ENCODE data around the gene SMYD3.
A peak's percentile ranks its signal among the peaks of the same experiment; 100 is the strongest.

Gene SMYD3

GRCh38 chr1:246291127-246291526 is 216.0 kb downstream of the SMYD3 start:
- no peak for DNase-seq (ENCODE audit: low read depth)
- TF ChIP-seq CTCF (conservative IDR thresholded peaks at IDR 0.05; ENCODE audit: low read depth, low read length): no peak
- no peak overlapping the region for H3K4me3 ChIP-seq (ENCODE audit: low read depth, low read length)

DNA sequence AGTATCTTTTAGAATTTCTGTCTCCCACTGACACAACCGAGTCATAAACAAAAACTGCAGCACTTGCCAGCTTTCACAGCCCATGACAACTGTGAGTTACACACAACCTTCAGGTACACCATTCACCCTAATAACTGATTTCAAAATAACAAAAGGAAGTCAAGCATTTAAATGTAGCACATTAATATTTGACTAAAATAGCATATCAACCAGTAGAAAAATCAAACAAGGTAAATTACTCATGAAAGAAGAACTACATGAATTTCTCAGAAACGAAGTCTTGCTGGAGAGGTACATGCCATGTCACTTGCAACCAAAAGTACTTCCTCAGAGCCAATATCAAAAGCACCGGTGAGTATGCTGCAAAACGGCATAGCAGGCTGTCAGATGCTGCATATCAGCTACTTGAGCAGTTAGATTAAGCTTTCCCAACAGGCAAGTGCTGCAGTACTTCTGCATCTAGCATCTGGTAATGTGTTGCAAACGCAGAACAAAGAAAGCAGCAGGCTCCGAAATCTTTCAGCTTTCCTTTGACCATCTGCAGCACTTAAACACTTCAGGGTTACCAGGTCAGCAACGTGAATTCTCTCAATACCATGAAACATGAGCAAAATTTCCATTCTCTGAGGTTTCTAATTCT is 223.2 kb downstream of the SMYD3 start:
- peak; percentile 39 for DNase-seq (ENCODE audit: low read depth)
- no peak for TF ChIP-seq CTCF (conservative IDR thresholded peaks at IDR 0.05; ENCODE audit: low read depth, low read length)
- H3K4me3 ChIP-seq (ENCODE audit: low read depth, low read length): no peak overlapping the region

DNA sequence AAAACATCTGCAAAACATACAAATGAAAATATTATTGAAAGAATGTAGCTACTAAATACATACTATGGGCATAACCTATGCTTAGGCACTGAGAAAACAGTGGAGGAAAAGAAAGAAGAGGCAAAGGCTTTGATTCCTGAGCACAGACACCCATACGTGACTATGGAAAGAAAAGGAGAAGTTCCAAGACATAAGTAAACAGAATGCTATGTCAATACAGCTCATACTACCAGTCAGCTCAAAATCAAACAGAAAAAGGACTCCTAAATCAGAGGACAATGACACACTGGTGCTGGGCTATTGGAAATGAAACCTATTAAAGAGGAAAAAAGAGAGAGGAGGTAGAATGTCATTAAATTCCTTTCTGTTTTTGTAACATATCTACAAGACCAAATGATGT is 225.4 kb downstream of the SMYD3 start:
- no peak for DNase-seq (ENCODE audit: low read depth)
- TF ChIP-seq CTCF (conservative IDR thresholded peaks at IDR 0.05; ENCODE audit: low read depth, low read length): no peak
- no peak overlapping the region for H3K4me3 ChIP-seq (ENCODE audit: low read depth, low read length)

DNA sequence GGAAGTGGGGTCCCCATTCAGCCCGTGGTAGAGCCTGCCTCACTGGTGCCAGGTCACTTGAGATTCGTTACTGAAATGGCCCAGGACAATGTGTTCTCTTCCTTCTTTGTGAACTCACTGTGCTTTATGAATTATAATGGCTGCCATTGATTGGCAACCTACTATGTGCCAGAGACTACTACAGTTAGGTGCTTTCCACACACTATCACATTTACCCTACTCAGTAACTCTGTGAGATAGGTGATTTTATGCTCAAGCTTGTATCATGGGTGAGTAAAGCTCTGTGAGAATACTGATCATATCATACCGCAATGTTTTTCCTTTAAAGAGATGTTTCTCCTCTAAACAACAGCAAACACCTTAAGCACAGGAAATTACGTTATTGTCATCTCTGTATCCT is 225.9 kb downstream of the SMYD3 start:
- no peak for DNase-seq (ENCODE audit: low read depth)
- TF ChIP-seq CTCF (conservative IDR thresholded peaks at IDR 0.05; ENCODE audit: low read depth, low read length): no peak
- no peak overlapping the region for H3K4me3 ChIP-seq (ENCODE audit: low read depth, low read length)

DNA sequence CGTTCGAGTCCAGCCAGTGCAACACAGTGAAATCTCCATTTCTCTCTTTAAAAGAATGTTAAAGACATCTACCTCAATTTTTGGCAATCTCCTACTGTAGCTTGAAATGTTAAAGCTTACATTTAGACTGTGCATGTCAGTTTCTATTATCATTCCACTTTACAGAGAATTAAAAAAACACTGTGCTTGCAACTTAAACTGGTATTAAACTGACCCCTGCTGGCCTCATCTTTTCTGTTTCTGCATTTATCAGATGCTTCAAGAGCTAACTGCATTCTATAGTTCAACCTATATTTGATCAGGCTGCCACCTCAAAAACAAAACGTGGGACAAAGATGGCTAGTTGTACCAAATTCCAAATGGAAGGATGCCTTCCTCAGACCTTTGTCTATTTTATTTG is 226.5 kb downstream of the SMYD3 start:
- DNase-seq (ENCODE audit: low read depth): peak; percentile 68
- no peak overlapping the region for H3K4me3 ChIP-seq (ENCODE audit: low read depth, low read length)
- TF ChIP-seq CTCF (conservative IDR thresholded peaks at IDR 0.05; ENCODE audit: low read depth, low read length): peak; percentile 45

GRCh38 chr1:246279402-246279801 is 227.7 kb downstream of the SMYD3 start:
- TF ChIP-seq CTCF (conservative IDR thresholded peaks at IDR 0.05; ENCODE audit: low read depth, low read length): no peak
- no peak overlapping the region for H3K4me3 ChIP-seq (ENCODE audit: low read depth, low read length)
- no peak for DNase-seq (ENCODE audit: low read depth)

DNA sequence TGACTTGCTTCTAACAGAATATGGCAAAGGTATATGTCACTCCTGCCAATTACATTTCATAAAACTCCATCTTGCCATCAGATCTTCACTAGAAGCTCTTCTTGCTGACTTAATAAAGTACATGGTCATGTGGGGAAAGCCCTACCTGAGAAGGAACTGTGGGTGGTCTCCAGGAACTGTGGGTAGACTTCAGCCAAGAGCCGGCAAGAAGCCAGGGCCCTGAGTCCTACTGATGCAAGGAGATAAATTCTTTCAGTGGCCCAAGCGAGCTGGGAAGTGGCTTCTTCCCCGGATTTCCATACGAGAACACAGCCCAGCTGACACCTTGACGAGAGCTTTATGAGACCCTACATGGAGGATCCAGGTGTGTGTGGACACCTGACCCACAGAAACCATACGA is 228.7 kb downstream of the SMYD3 start:
- no peak overlapping the region for H3K4me3 ChIP-seq (ENCODE audit: low read depth, low read length)
- TF ChIP-seq CTCF (conservative IDR thresholded peaks at IDR 0.05; ENCODE audit: low read depth, low read length): no peak
- no peak for DNase-seq (ENCODE audit: low read depth)
